Omental fat pad (tissue), 4 donors: ENCODE measurements around the gene HADHA. TPM values are rescaled to one million over a fixed set of nuclear protein-coding genes. Genes with fewer than 3 reads are reported as not detected.
"Not testable (repeated sequence)": the region's sequence is repeated elsewhere in the genome, so short reads cannot be mapped to it uniquely, and the experiment has no call there.

Source experiments
- ATAC-seq: fragments of 150-250 bp; one replicate; pipeline ENCODE4 v1.9.1; 2016; ENCODE audit warnings: mild to moderate bottlenecking, moderate library complexity; ENCODE audit not compliant: low FRiP score
- DNase-seq: peaks from one replicate; pipeline ENCODE4 v3.0.0-alpha.2; 2019; ENCODE audit warnings: low spot score
- total RNA-seq, 4 donors: library from RNA; depleted of rRNA; stranded (reverse); fragments of >200 nt; gene quantifications; one replicate each; pipeline ENCODE4 v1.1.0, GENCODE V29; 2016
- TF ChIP-seq, protein P1 (sequence below), 3 donors: fragments of 450-650 bp; IDR thresholded peaks; one replicate each; pipeline ENCODE4 v1.5.1; 2016 to 2017; ENCODE audit warnings: antibody characterized with exemption in 3 of 3, mild to moderate bottlenecking in 3 of 3, moderate library complexity in 2 of 3

Gene HADHA
- total RNA-seq, 4 donors from 2014 or later, result 144 to 196 (median 159) TPM

DNA sequence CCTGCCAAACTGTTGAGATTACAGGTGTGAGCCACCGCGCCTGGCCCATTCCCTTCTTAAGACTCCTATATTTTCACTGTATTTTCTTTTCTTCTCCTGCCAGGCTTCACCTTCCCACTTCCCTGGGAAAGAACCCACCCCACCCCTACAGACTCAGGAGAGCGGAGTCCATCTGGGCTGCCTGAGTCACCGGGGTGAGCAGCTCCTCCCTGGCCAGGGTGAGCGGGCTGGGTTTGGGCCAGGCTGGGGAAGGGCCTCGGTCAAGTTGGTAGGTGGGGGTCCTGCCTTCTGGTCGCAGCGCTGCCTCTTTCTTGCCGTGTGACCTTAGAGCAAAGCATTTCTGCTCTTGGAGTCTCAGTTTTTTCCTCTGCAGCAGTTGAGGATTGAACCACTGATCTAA, 73.6 kb downstream of the HADHA start:
- ATAC-seq (no peak), DNase-seq (no peak)
- TF ChIP-seq, protein P1, sequence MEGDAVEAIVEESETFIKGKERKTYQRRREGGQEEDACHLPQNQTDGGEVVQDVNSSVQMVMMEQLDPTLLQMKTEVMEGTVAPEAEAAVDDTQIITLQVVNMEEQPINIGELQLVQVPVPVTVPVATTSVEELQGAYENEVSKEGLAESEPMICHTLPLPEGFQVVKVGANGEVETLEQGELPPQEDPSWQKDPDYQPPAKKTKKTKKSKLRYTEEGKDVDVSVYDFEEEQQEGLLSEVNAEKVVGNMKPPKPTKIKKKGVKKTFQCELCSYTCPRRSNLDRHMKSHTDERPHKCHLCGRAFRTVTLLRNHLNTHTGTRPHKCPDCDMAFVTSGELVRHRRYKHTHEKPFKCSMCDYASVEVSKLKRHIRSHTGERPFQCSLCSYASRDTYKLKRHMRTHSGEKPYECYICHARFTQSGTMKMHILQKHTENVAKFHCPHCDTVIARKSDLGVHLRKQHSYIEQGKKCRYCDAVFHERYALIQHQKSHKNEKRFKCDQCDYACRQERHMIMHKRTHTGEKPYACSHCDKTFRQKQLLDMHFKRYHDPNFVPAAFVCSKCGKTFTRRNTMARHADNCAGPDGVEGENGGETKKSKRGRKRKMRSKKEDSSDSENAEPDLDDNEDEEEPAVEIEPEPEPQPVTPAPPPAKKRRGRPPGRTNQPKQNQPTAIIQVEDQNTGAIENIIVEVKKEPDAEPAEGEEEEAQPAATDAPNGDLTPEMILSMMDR (IDR thresholded peaks at IDR 0.05), result no peak

DNA sequence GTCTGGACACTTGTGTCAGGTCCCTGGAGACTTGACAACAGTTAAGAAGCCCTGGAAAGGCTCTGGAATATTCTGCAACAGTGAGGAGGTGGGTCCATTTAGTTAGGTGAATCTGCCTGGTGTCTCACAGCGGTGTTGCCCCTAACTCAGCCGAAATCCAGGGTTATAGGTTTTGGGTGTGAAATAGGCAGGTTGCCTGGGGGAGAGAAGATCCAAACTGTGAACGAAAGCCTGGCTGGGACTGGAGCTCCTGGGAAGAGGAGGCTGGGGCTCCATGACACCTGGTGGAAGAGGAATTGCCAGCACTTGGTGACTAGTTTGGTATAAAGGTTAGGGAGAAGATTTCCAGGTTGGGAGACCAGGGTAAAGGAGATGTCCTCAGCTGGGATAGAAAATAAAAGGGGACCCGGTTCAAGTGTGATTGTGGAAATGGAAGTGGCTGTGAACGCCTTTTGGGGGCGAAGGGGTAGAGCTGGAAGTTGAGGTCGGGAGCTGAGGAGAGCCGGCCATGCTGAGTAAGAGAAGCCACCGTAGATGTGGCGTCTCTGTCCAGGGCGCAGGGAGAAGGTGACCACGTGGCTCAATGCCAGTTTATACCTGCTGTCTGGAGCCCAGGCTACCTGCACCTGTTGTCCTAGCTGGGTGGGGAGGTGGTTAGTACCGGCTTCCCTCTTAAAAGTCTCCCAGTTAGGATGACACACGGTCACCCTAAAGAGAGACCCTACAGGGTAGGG, 74.6 kb downstream of the HADHA start:
- DNase-seq (no peak), ATAC-seq (no peak)
- TF ChIP-seq, protein P1 (IDR thresholded peaks at IDR 0.05), result no peak

DNA sequence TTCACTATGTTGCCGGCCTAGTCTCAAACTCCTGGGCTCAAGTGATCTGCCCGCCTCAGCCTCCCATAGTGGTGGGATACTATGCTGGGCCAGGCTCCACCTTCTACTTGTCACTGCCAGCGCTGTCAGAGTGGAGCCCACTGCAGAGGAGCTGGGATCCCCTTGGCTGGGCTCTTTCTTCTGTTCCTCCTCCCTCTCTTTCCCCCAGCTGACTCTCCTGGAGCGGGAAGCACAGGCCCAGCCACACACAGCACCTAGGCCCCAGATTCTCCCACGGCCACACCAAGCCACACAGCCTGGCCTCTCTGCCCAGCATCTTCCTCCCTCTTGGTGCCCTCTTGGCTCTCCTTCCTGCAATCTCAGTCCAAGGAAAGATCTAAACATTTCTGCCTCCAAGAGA, 75.2 kb downstream of the HADHA start:
- TF ChIP-seq, protein P1 (IDR thresholded peaks at IDR 0.05), result no peak
- ATAC-seq, result no peak

DNA sequence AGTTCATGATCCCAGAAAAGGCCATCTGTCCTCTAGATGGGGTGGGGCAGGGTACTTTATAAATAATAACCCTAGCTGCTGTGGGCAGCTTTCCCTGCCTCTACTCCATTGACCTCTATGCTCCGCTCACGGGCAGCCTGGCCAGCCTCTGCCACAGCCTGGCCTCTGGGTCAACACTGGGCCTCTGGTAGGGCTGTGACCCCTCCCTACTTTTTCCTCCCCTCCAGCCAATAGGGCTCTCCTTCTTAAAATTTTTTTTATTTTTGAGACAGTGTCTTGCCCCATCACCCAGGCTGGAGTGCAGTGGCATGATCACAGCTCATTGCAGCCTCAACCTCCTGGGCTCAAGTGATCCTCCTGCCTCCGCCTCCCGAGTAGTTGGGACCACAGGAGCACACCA, 75.6 kb downstream of the HADHA start:
- TF ChIP-seq, protein P1 (IDR thresholded peaks at IDR 0.05), result no peak
- DNase-seq, result no peak
- ATAC-seq, result no peak

More for the DNA sequence above, 75.2 kb downstream of the HADHA start:
- DNase-seq, result no peak

DNA sequence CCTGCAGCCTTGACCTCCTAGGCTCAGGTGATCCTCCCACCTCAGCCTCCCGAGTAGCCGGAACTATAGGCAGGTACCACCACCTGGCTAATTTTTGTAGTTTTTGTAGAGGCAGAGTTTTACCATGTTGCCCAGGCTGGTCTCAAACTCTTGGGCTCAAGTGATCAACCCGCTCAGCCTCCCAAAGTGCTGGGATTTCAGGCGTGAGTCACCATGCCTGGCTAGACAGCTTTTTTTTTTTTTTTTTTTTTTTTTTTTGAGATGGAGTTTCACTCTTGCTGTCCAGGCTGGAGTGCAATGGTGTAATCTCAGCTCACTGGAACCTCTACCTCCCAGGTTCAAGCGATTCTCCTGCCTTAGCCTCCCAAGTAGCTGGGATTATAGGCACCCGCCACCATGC, 77.9 kb downstream of the HADHA start:
- DNase-seq, result not testable (repeated sequence)

DNA sequence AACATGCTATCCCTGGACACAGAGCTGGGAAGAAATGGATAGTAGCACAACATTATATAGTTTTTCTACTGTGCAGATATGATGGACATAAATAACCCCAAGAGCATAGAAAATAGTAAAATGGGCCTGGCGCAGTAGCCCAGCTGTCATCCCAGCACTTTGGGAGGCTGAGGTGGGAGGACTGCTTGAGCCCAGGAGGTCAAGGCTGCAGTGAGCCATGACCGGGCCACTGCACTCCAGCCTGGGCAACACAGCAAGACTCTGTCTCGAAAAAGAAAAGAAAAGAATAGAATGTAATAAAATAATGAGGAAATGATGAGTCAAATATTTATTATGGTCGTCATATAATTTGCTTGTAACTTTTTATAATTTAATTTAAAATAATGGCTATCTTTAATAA, 79.0 kb downstream of the HADHA start:
- no peak for ATAC-seq
- TF ChIP-seq, protein P1 (IDR thresholded peaks at IDR 0.05), result no peak
- no peak for DNase-seq

More for the DNA sequence above, 77.9 kb downstream of the HADHA start:
- ATAC-seq, result not testable (repeated sequence)

DNA sequence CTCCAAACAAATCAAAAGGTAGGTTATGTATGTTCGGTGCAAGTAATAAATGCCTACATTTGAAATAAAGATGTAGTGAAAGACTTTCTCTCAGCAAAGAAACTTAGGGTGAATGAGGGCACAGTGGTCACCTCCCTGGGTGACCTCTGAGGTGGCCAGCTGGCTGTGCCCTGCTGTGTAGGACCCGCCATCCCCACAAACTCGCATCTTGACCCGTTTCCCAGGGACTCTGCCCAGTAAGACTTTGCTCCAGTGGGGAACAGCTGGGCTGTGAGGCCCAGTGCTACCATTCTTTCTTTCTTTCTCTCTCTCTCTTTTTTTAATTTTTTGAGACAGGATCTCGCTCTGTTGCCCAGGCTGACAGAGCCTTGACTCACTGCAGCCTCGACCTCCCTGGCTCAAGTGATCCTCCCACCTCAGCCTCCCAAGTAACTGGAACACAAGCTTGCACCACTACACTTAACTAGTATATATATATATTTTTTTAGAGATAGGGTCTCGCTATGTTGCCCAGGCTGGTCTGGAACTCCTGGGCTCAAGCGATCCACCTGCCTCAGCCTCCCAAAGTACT, 79.7 kb downstream of the HADHA start:
- DNase-seq (no peak), ATAC-seq (no peak)
- TF ChIP-seq, protein P1 (IDR thresholded peaks at IDR 0.05), result no peak
